ENCODE data around the gene CELF5. TPM values are rescaled to one million over a fixed set of nuclear protein-coding genes. Genes with fewer than 3 reads are reported as not detected.

Gene CELF5
- total RNA-seq, 4 donors from 2014 or later: not detected

- H3K27me3 ChIP-seq: peaks cover 57% of the 10 kb centered on the region
- H3K27ac ChIP-seq: no peak overlapping the region
- no peaks in the 10 kb centered on the region for H3K4me1 ChIP-seq
- 59 to 77% methylated on average over 3 to 4 of the region's 6 CpGs for WGBS, 2 donors (ENCODE audit: low coverage in 1 of 2)
- no peak overlapping the region for H3K4me3 ChIP-seq
- no peaks in the 10 kb centered on the region for H3K9me3 ChIP-seq
- no peaks in the 10 kb centered on the region for H3K36me3 ChIP-seq
- no peak for TF ChIP-seq POLR2AphosphoS5 (IDR thresholded peaks at IDR 0.05)
- TF ChIP-seq POLR2A (IDR thresholded peaks at IDR 0.05): no peak
- no peak for TF ChIP-seq CTCF (IDR thresholded peaks at IDR 0.05)
- no peak for TF ChIP-seq EP300 (IDR thresholded peaks at IDR 0.05)
- no peak for ATAC-seq
Measured at GRCh38 chr19:3265432-3265831, 41.0 kb downstream of the CELF5 start.

GRCh38 chr19:3266092-3266693 lies 41.7 kb downstream of the CELF5 start:
- Histone ChIP-seq H3K4me3 (no peak overlapping the region), H3K4me1 (no peaks in the 10 kb centered on the region), H3K36me3 (no peaks in the 10 kb centered on the region), H3K27ac (no peak overlapping the region), H3K27me3 (peaks cover 58% of the 10 kb centered on the region), H3K9me3 (no peaks in the 10 kb centered on the region)
- TF ChIP-seq EP300 (IDR thresholded peaks at IDR 0.05) (no peak), POLR2AphosphoS5 (IDR thresholded peaks at IDR 0.05) (no peak), POLR2A (IDR thresholded peaks at IDR 0.05) (no peak), CTCF (IDR thresholded peaks at IDR 0.05) (no peak)
- ATAC-seq: no peak
- 54 to 77% methylated on average over 7 to 16 of the region's 19 CpGs for WGBS, 2 donors (ENCODE audit: low coverage in 1 of 2)

GRCh38 chr19:3266792-3267514 lies 42.5 kb downstream of the CELF5 start:
- no peak for ATAC-seq
- Histone ChIP-seq H3K36me3 (no peaks in the 10 kb centered on the region), H3K9me3 (no peaks in the 10 kb centered on the region), H3K4me3 (no peak overlapping the region), H3K27me3 (peaks cover 64% of the 10 kb centered on the region), H3K4me1 (no peaks in the 10 kb centered on the region), H3K27ac (no peak overlapping the region)
- TF ChIP-seq EP300 (IDR thresholded peaks at IDR 0.05) (no peak), POLR2AphosphoS5 (IDR thresholded peaks at IDR 0.05) (no peak), CTCF (IDR thresholded peaks at IDR 0.05) (no peak), POLR2A (IDR thresholded peaks at IDR 0.05) (no peak)
- WGBS, 2 donors (ENCODE audit: low coverage in 1 of 2): 49 to 50% methylated on average over 5 to 9 of the region's 30 CpGs

- no CpG with 5 or more reads among the region's 15 CpGs for WGBS, 2 donors (ENCODE audit: low coverage in 1 of 2)
- H3K4me1 ChIP-seq: no peaks in the 10 kb centered on the region
- TF ChIP-seq POLR2AphosphoS5 (IDR thresholded peaks at IDR 0.05) (no peak), CTCF (IDR thresholded peaks at IDR 0.05) (no peak), POLR2A (IDR thresholded peaks at IDR 0.05) (no peak), EP300 (IDR thresholded peaks at IDR 0.05) (no peak)
- peaks cover 0 to 11% (median 0%) of the 10 kb centered on the region in 3 donors for H3K9me3 ChIP-seq
- no peak overlapping the region for H3K4me3 ChIP-seq
- no peak for ATAC-seq
- H3K36me3 ChIP-seq: no peaks in the 10 kb centered on the region
- H3K27ac ChIP-seq: no peak overlapping the region
- H3K27me3 ChIP-seq: peaks cover 68% of the 10 kb centered on the region
Measured at GRCh38 chr19:3268326-3268725, 43.9 kb downstream of the CELF5 start.

- Histone ChIP-seq H3K27ac (no peak overlapping the region), H3K9me3 (peaks cover 0 to 15% (median 0%) of the 10 kb centered on the region in 3 donors), H3K4me3 (no peak overlapping the region), H3K27me3 (peaks cover 72% of the 10 kb centered on the region), H3K36me3 (no peaks in the 10 kb centered on the region), H3K4me1 (no peaks in the 10 kb centered on the region)
- TF ChIP-seq EP300 (IDR thresholded peaks at IDR 0.05) (no peak), POLR2A (IDR thresholded peaks at IDR 0.05) (no peak), POLR2AphosphoS5 (IDR thresholded peaks at IDR 0.05) (no peak), CTCF (IDR thresholded peaks at IDR 0.05) (no peak)
- ATAC-seq: no peak
- 22% methylated on average over 3 of the region's 6 CpGs; no CpG with 5 or more reads in 1 of the 2 donors for WGBS, 2 donors (ENCODE audit: low coverage in 1 of 2)
Measured at GRCh38 chr19:3268763-3269162, 44.3 kb downstream of the CELF5 start.
